GM23338 (cell line): ENCODE measurements around the gene TEX35. TPM values are rescaled to one million over a fixed set of nuclear protein-coding genes. Genes with fewer than 3 reads are reported as not detected.

Experiments used
- ATAC-seq: fragments of 200-7000 bp; cut with Tn5 transposase; 3 replicates; pipeline ENCODE4 v1.9.1; 2020
- DNase-seq: peaks from one replicate; pipeline ENCODE4 v3.0.0-alpha.2; 2015; ENCODE audit warnings: low spot score
- H2AFZ ChIP-seq: fragments of 200-600 bp; sonication (generic); 2 replicates; pipeline ENCODE4 v1.8.0; 2016; ENCODE audit warnings: antibody characterized with exemption, mild to moderate bottlenecking, moderate library complexity
- H3F3A ChIP-seq: fragments of 200-600 bp; sonication (generic); replicated peaks from 2 replicates; pipeline ENCODE4 v1.8.0; 2017; ENCODE audit warnings: antibody characterized with exemption, mixed run types, low read depth
- H3K27ac ChIP-seq: fragments of 200-600 bp; sonication (generic); 2 replicates; pipeline ENCODE4 v1.6.1; 2016; ENCODE audit warnings: low read depth
- H3K27me3 ChIP-seq: fragments of 200-600 bp; sonication (generic); 2 replicates; pipeline ENCODE4 v1.8.0; 2016; ENCODE audit warnings: mild to moderate bottlenecking, mixed run types, moderate library complexity; ENCODE audit not compliant: insufficient read depth
- H3K36me3 ChIP-seq: fragments of 200-600 bp; sonication (generic); 2 replicates; pipeline ENCODE4 v1.8.0; 2016; ENCODE audit warnings: mild to moderate bottlenecking; ENCODE audit not compliant: insufficient read depth
- H3K4me1 ChIP-seq: fragments of 200-600 bp; sonication (generic); 2 replicates; pipeline ENCODE4 v1.8.0; 2016; ENCODE audit warnings: mild to moderate bottlenecking, moderate library complexity; ENCODE audit not compliant: insufficient read depth
- H3K4me2 ChIP-seq: fragments of 200-600 bp; sonication (generic); 2 replicates; pipeline ENCODE4 v1.7.1; 2017; ENCODE audit warnings: mixed run types
- H3K4me3 ChIP-seq: fragments of 200-600 bp; sonication (generic); 2 replicates; pipeline ENCODE4 v1.6.1; 2016; ENCODE audit warnings: mixed run types
- H3K79me2 ChIP-seq: fragments of 200-600 bp; sonication (generic); replicated peaks from 2 replicates; pipeline ENCODE4 v1.8.0; 2017; ENCODE audit warnings: mild to moderate bottlenecking; ENCODE audit not compliant: insufficient read depth
- H3K9me2 ChIP-seq: fragments of 200-600 bp; sonication (generic); 2 replicates; pipeline ENCODE4 v1.8.0; 2017; ENCODE audit not compliant: insufficient read depth
- H4K20me1 ChIP-seq: fragments of 200-600 bp; sonication (generic); replicated peaks from 2 replicates; pipeline ENCODE4 v1.8.0; 2017; ENCODE audit warnings: mild to moderate bottlenecking; ENCODE audit not compliant: insufficient read depth
- H3K27ac Mint-ChIP-seq: 2 replicates; pipeline ENCODE4 v1.8.0; 2020; ENCODE audit warnings: inconsistent platforms, mild to moderate bottlenecking, moderate library complexity, mixed read lengths
- H3K27me3 Mint-ChIP-seq: 3 replicates; pipeline ENCODE4 v1.8.0; 2022; ENCODE audit warnings: low read depth, mild to moderate bottlenecking, moderate library complexity, mixed read lengths, inconsistent platforms; ENCODE audit not compliant: insufficient read depth, poor library complexity
- H3K36me3 Mint-ChIP-seq: 3 replicates; pipeline ENCODE4 v1.8.0; 2021; ENCODE audit warnings: low read depth, mild to moderate bottlenecking, inconsistent platforms, moderate library complexity, mixed read lengths
- H3K4me1 Mint-ChIP-seq: 3 replicates; pipeline ENCODE4 v1.8.0; 2020; ENCODE audit warnings: mild to moderate bottlenecking, inconsistent platforms, mixed read lengths
- H3K4me3 Mint-ChIP-seq: 3 replicates; pipeline ENCODE4 v1.8.0; 2021; ENCODE audit warnings: moderate library complexity, mild to moderate bottlenecking, inconsistent platforms, mixed read lengths
- H3K9me3 Mint-ChIP-seq: 3 replicates; pipeline ENCODE4 v1.8.0; 2020; ENCODE audit warnings: moderate library complexity, mild to moderate bottlenecking, inconsistent platforms, mixed read lengths
- CREB1 ChIP-seq: fragments of 250-450 bp; sonication (Bioruptor Pico); IDR thresholded peaks from 2 replicates; pipeline ENCODE4 v1.5.0; 2020; ENCODE audit warnings: low read depth, mild to moderate bottlenecking, moderate library complexity
- EZH2 ChIP-seq: fragments of 200-600 bp; sonication (generic); IDR thresholded peaks from one replicate; pipeline ENCODE4 v1.8.0; 2017; ENCODE audit warnings: antibody characterized with exemption, mild to moderate bottlenecking, low read depth; ENCODE audit not compliant: unreplicated experiment
- EZH2phosphoT487 ChIP-seq: fragments of 200-600 bp; sonication (generic); IDR thresholded peaks from one replicate; pipeline ENCODE4 v1.8.1; 2018; ENCODE audit warnings: antibody characterized with exemption; ENCODE audit not compliant: unreplicated experiment
- JUNB ChIP-seq: IDR thresholded peaks from one replicate; pipeline ENCODE4 v1.6.1; 2016; ENCODE audit warnings: antibody characterized with exemption; ENCODE audit not compliant: unreplicated experiment
- NANOG ChIP-seq: IDR thresholded peaks from 2 replicates; pipeline ENCODE4 v1.6.1; 2016; ENCODE audit warnings: antibody characterized with exemption, borderline replicate concordance
- POLR2AphosphoS5 ChIP-seq: IDR thresholded peaks from 2 replicates; pipeline ENCODE4 v1.6.1; 2016; ENCODE audit warnings: antibody characterized with exemption, low read depth
- STAT1 ChIP-seq: IDR thresholded peaks from one replicate; pipeline ENCODE4 v1.6.1; 2016; ENCODE audit warnings: antibody characterized with exemption; ENCODE audit not compliant: unreplicated experiment
- ZNF114 ChIP-seq: fragments of 250-450 bp; sonication (Bioruptor Pico); IDR thresholded peaks from 2 replicates; pipeline ENCODE4 v1.5.0; 2020; ENCODE audit warnings: mild to moderate bottlenecking, moderate library complexity
- ZNF331 ChIP-seq: fragments of 250-450 bp; sonication (Bioruptor Pico); IDR thresholded peaks from 2 replicates; pipeline ENCODE4 v1.5.0; 2020; ENCODE audit warnings: low read depth, mild to moderate bottlenecking, moderate library complexity
- polyA plus RNA-seq: library from polyadenylated mRNA; unstranded; fragments of >200 nt; fragmentation: Nextera tagmentation; extraction: Ambion mirVana; gene quantifications from 2 replicates; pipeline ENCODE4 v1.2.1, GENCODE V29; 2016
- total RNA-seq: library from RNA; depleted of rRNA; stranded (reverse); fragments of >200 nt; shearing (Covaris generic); gene quantifications from 2 replicates; pipeline ENCODE4 v1.2.3, GENCODE V29; 2014
- TF ChIP-seq, protein P1 (sequence below): IDR thresholded peaks from 2 replicates; pipeline ENCODE4 v1.6.1; 2016; ENCODE audit warnings: antibody characterized with exemption
- TF ChIP-seq, protein P2 (sequence below), 2 experiments: fragments of 200-600 bp in 1 of 2; sonication (generic) in 1 of 2; conservative IDR thresholded peaks; 2 replicates each; pipeline versions ENCODE4 v1.5.1 to v1.6.1; 2016 to 2017; ENCODE audit warnings: antibody characterized with exemption in 2 of 2, low read depth in 2 of 2, mild to moderate bottlenecking in 2 of 2, moderate library complexity in 1 of 2
- TF ChIP-seq, protein P3 (sequence below): IDR thresholded peaks from one replicate; pipeline ENCODE4 v1.6.1; 2018; ENCODE audit warnings: antibody characterized with exemption; ENCODE audit not compliant: unreplicated experiment
- TF ChIP-seq, protein P4 (sequence below): fragments of 250-450 bp; sonication (Bioruptor Pico); IDR thresholded peaks from 2 replicates; pipeline ENCODE4 v1.5.0; 2020; ENCODE audit warnings: mild to moderate bottlenecking, moderate library complexity

Gene TEX35
- total and polyA plus RNA-seq, 2 experiments from 2014 or later = not detected

DNA sequence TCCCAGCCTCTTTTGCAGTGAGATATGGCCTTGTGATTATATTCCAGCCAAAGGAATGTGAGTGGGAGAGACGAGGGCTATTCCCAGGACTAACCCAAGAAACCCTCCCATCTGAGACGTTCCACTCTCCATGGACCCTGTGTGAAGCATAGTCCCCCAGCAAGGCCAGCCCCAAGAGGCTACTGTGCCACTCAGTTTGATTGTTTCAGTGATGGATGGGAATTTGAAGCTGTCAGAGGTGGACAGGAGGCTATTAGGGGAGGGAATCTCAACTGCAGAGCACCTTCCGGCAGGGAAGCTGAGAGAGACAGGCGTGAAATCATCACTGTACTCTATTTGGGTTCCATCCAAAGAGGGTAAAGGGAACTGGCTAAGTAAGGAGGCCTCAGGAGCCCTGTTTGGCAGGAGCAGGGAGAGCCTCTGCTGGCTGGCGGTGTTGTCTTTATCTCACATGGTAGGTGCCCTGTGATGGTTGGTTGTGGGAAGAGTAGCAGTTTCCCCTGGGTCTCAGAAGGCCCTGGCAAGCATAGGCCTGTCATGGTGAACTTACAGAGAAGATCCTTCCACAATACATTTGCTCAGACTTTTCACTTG, 3.4 kb upstream of the TEX35 start:
- H3F3A ChIP-seq = no peaks in the 10 kb centered on the region
- no peaks in the 10 kb centered on the region for H3K36me3 Mint-ChIP-seq
- H3K4me2 ChIP-seq = no peak overlapping the region
- H3K79me2 ChIP-seq = no peaks in the 10 kb centered on the region
- no peak overlapping the region for H3K27ac ChIP-seq
- no peak for ATAC-seq
- no peak overlapping the region for H3K4me3 Mint-ChIP-seq
- TF ChIP-seq ZNF114 (CRISPR knock-in tag) (no peak), JUNB (no peak), STAT1 (no peak), EZH2 (no peak), POLR2AphosphoS5 (no peak), NANOG (no peak), EZH2phosphoT487 (no peak), CREB1 (CRISPR knock-in tag) (no peak), ZNF331 (CRISPR knock-in tag) (no peak)
- TF ChIP-seq, protein P1, sequence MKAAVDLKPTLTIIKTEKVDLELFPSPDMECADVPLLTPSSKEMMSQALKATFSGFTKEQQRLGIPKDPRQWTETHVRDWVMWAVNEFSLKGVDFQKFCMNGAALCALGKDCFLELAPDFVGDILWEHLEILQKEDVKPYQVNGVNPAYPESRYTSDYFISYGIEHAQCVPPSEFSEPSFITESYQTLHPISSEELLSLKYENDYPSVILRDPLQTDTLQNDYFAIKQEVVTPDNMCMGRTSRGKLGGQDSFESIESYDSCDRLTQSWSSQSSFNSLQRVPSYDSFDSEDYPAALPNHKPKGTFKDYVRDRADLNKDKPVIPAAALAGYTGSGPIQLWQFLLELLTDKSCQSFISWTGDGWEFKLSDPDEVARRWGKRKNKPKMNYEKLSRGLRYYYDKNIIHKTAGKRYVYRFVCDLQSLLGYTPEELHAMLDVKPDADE = no peak
- TF ChIP-seq, protein P2, sequence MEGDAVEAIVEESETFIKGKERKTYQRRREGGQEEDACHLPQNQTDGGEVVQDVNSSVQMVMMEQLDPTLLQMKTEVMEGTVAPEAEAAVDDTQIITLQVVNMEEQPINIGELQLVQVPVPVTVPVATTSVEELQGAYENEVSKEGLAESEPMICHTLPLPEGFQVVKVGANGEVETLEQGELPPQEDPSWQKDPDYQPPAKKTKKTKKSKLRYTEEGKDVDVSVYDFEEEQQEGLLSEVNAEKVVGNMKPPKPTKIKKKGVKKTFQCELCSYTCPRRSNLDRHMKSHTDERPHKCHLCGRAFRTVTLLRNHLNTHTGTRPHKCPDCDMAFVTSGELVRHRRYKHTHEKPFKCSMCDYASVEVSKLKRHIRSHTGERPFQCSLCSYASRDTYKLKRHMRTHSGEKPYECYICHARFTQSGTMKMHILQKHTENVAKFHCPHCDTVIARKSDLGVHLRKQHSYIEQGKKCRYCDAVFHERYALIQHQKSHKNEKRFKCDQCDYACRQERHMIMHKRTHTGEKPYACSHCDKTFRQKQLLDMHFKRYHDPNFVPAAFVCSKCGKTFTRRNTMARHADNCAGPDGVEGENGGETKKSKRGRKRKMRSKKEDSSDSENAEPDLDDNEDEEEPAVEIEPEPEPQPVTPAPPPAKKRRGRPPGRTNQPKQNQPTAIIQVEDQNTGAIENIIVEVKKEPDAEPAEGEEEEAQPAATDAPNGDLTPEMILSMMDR (conservative IDR thresholded peaks at IDR 0.05; ENCODE audit: low read depth in 2 of 2) = no peak
- TF ChIP-seq, protein P3, sequence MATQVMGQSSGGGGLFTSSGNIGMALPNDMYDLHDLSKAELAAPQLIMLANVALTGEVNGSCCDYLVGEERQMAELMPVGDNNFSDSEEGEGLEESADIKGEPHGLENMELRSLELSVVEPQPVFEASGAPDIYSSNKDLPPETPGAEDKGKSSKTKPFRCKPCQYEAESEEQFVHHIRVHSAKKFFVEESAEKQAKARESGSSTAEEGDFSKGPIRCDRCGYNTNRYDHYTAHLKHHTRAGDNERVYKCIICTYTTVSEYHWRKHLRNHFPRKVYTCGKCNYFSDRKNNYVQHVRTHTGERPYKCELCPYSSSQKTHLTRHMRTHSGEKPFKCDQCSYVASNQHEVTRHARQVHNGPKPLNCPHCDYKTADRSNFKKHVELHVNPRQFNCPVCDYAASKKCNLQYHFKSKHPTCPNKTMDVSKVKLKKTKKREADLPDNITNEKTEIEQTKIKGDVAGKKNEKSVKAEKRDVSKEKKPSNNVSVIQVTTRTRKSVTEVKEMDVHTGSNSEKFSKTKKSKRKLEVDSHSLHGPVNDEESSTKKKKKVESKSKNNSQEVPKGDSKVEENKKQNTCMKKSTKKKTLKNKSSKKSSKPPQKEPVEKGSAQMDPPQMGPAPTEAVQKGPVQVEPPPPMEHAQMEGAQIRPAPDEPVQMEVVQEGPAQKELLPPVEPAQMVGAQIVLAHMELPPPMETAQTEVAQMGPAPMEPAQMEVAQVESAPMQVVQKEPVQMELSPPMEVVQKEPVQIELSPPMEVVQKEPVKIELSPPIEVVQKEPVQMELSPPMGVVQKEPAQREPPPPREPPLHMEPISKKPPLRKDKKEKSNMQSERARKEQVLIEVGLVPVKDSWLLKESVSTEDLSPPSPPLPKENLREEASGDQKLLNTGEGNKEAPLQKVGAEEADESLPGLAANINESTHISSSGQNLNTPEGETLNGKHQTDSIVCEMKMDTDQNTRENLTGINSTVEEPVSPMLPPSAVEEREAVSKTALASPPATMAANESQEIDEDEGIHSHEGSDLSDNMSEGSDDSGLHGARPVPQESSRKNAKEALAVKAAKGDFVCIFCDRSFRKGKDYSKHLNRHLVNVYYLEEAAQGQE = no peak
- TF ChIP-seq, protein P4, sequence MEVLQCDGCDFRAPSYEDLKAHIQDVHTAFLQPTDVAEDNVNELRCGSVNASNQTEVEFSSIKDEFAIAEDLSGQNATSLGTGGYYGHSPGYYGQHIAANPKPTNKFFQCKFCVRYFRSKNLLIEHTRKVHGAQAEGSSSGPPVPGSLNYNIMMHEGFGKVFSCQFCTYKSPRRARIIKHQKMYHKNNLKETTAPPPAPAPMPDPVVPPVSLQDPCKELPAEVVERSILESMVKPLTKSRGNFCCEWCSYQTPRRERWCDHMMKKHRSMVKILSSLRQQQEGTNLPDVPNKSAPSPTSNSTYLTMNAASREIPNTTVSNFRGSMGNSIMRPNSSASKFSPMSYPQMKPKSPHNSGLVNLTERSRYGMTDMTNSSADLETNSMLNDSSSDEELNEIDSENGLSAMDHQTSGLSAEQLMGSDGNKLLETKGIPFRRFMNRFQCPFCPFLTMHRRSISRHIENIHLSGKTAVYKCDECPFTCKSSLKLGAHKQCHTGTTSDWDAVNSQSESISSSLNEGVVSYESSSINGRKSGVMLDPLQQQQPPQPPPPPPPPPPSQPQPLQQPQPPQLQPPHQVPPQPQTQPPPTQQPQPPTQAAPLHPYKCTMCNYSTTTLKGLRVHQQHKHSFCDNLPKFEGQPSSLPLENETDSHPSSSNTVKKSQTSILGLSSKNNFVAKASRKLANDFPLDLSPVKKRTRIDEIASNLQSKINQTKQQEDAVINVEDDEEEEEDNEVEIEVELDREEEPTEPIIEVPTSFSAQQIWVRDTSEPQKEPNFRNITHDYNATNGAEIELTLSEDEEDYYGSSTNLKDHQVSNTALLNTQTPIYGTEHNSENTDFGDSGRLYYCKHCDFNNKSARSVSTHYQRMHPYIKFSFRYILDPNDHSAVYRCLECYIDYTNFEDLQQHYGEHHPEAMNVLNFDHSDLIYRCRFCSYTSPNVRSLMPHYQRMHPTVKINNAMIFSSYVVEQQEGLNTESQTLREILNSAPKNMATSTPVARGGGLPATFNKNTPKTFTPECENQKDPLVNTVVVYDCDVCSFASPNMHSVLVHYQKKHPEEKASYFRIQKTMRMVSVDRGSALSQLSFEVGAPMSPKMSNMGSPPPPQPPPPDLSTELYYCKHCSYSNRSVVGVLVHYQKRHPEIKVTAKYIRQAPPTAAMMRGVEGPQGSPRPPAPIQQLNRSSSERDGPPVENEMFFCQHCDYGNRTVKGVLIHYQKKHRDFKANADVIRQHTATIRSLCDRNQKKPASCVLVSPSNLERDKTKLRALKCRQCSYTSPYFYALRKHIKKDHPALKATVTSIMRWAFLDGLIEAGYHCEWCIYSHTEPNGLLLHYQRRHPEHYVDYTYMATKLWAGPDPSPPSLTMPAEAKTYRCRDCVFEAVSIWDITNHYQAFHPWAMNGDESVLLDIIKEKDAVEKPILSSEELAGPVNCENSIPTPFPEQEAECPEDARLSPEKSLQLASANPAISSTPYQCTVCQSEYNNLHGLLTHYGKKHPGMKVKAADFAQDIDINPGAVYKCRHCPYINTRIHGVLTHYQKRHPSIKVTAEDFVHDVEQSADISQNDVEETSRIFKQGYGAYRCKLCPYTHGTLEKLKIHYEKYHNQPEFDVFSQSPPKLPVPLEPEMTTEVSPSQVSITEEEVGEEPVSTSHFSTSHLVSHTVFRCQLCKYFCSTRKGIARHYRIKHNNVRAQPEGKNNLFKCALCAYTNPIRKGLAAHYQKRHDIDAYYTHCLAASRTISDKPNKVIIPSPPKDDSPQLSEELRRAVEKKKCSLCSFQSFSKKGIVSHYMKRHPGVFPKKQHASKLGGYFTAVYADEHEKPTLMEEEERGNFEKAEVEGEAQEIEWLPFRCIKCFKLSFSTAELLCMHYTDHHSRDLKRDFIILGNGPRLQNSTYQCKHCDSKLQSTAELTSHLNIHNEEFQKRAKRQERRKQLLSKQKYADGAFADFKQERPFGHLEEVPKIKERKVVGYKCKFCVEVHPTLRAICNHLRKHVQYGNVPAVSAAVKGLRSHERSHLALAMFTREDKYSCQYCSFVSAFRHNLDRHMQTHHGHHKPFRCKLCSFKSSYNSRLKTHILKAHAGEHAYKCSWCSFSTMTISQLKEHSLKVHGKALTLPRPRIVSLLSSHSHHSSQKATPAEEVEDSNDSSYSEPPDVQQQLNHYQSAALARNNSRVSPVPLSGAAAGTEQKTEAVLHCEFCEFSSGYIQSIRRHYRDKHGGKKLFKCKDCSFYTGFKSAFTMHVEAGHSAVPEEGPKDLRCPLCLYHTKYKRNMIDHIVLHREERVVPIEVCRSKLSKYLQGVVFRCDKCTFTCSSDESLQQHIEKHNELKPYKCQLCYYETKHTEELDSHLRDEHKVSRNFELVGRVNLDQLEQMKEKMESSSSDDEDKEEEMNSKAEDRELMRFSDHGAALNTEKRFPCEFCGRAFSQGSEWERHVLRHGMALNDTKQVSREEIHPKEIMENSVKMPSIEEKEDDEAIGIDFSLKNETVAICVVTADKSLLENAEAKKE (CRISPR knock-in tag) = no peak
- no peaks in the 10 kb centered on the region for H3K36me3 ChIP-seq
- no peak overlapping the region for H3K27ac Mint-ChIP-seq
- no peak overlapping the region for H2AFZ ChIP-seq
- H3K9me2 ChIP-seq = no peaks in the 10 kb centered on the region; the same call in 1 of the 2 replicates
- H4K20me1 ChIP-seq = no peaks in the 10 kb centered on the region
- no peak overlapping the region for H3K4me3 ChIP-seq
- H3K27me3 ChIP-seq = no peaks in the 10 kb centered on the region
- no peaks in the 10 kb centered on the region for H3K4me1 ChIP-seq
- no peaks in the 10 kb centered on the region for H3K4me1 Mint-ChIP-seq
- no peak for DNase-seq
- peaks cover 4% of the 10 kb centered on the region for H3K27me3 Mint-ChIP-seq
- no peaks in the 10 kb centered on the region for H3K9me3 Mint-ChIP-seq
